Astrocyte (in vitro differentiated cells and primary cell): ENCODE measurements around the gene BRF1. TPM values are rescaled to one million over a fixed set of nuclear protein-coding genes. Genes with fewer than 3 reads are reported as not detected.

Source experiments
- DNase-seq: peaks from one replicate; pipeline ENCODE4 v3.0.0-alpha.2; 2010; ENCODE audit warnings: low read depth
- FAIRE-seq: peaks from 2 replicates; lab custom pipeline; 2011; peaks lifted over from hg19 to GRCh38; lab: Jason Lieb, UNC
- H2AFZ ChIP-seq: 2 replicates; pipeline ENCODE4 v1.6.0; 2012; ENCODE audit warnings: low read depth, low read length, inconsistent platforms
- H3K27ac ChIP-seq: 2 replicates; pipeline ENCODE4 v1.5.1; 2011; ENCODE audit warnings: low read depth, low read length, inconsistent platforms
- H3K27me3 ChIP-seq: 2 replicates; pipeline ENCODE4 v1.6.0; 2011; ENCODE audit warnings: low read length, inconsistent platforms; ENCODE audit not compliant: insufficient read depth
- H3K36me3 ChIP-seq: 2 replicates; pipeline ENCODE4 v1.5.1; 2011; ENCODE audit warnings: low read length, inconsistent platforms; ENCODE audit not compliant: insufficient read depth
- H3K4me1 ChIP-seq: 2 replicates; pipeline ENCODE4 v1.5.1; 2011; ENCODE audit warnings: low read length, inconsistent platforms; ENCODE audit not compliant: insufficient read depth
- H3K4me2 ChIP-seq: 2 replicates; pipeline ENCODE4 v1.6.0; 2012; ENCODE audit warnings: low read length, inconsistent platforms
- H3K4me3 ChIP-seq: 2 replicates; pipeline ENCODE4 v1.5.1; 2011; ENCODE audit warnings: low read depth, mild to moderate bottlenecking, low read length, inconsistent platforms; ENCODE audit not compliant: insufficient read depth
- H3K79me2 ChIP-seq: 2 replicates; pipeline ENCODE4 v1.6.0; 2012; ENCODE audit warnings: mild to moderate bottlenecking, low read length, inconsistent platforms; ENCODE audit not compliant: insufficient read depth
- H3K9ac ChIP-seq: 2 replicates; pipeline ENCODE4 v1.6.0; 2012; ENCODE audit warnings: mild to moderate bottlenecking, low read length, inconsistent platforms
- H3K9me3 ChIP-seq: 2 replicates; pipeline ENCODE4 v1.5.1; 2012; ENCODE audit warnings: low read depth, mild to moderate bottlenecking, low read length, inconsistent platforms; ENCODE audit not compliant: insufficient read depth
- H4K20me1 ChIP-seq: 2 replicates; pipeline ENCODE4 v1.6.0; 2012; ENCODE audit warnings: low read length, inconsistent platforms; ENCODE audit not compliant: insufficient read depth
- H3K27ac Mint-ChIP-seq: one replicate; pipeline ENCODE4 v1.8.0; 2021; ENCODE audit warnings: mild to moderate bottlenecking, mixed read lengths; ENCODE audit not compliant: unreplicated experiment
- H3K27me3 Mint-ChIP-seq: one replicate; pipeline ENCODE4 v1.8.0; 2021; ENCODE audit warnings: low read depth, mixed read lengths; ENCODE audit not compliant: unreplicated experiment
- H3K36me3 Mint-ChIP-seq: one replicate; pipeline ENCODE4 v1.8.0; 2021; ENCODE audit warnings: low read depth, mixed read lengths; ENCODE audit not compliant: unreplicated experiment
- H3K4me1 Mint-ChIP-seq: one replicate; pipeline ENCODE4 v1.8.0; 2021; ENCODE audit warnings: low read depth, mixed read lengths; ENCODE audit not compliant: unreplicated experiment
- H3K4me3 Mint-ChIP-seq: one replicate; pipeline ENCODE4 v1.8.0; 2021; ENCODE audit warnings: mild to moderate bottlenecking, moderate library complexity, mixed read lengths; ENCODE audit not compliant: unreplicated experiment
- H3K9me3 Mint-ChIP-seq: one replicate; pipeline ENCODE4 v1.8.0; 2021; ENCODE audit warnings: mild to moderate bottlenecking, mixed read lengths; ENCODE audit not compliant: unreplicated experiment
- CTCF ChIP-seq: IDR thresholded peaks from 2 replicates; pipeline ENCODE4 v1.5.1; 2011; ENCODE audit warnings: low read depth, mild to moderate bottlenecking, inconsistent platforms, low read length, moderate library complexity; ENCODE audit not compliant: insufficient read depth
- EZH2 ChIP-seq: IDR thresholded peaks from 2 replicates; pipeline ENCODE4 v1.6.1; 2012; ENCODE audit warnings: mild to moderate bottlenecking, low read length, inconsistent platforms; ENCODE audit not compliant: insufficient read depth
- total RNA-seq: library from RNA; stranded (reverse); gene quantifications from 2 replicates; pipeline ENCODE4 v1.2.1, GENCODE V29; 2021

BRF1 gene
- total RNA-seq, 1 donor from 2014 or later, result 20.5 TPM

- Mint-ChIP-seq H3K36me3 (peaks cover 1% of the 10 kb centered on the region), H3K27ac (no peak overlapping the region), H3K4me1 (no peaks in the 10 kb centered on the region), H3K9me3 (peaks cover 6% of the 10 kb centered on the region), H3K4me3 (no peak overlapping the region), H3K27me3 (peaks cover 44% of the 10 kb centered on the region)
- Histone ChIP-seq H3K27ac (no peak overlapping the region), H3K9me3 (peaks cover 5% of the 10 kb centered on the region), H3K4me2 (no peak overlapping the region), H3K36me3 (no peaks in the 10 kb centered on the region), H4K20me1 (peaks cover 6% of the 10 kb centered on the region), H3K4me1 (no peaks in the 10 kb centered on the region), H3K79me2 (no peaks in the 10 kb centered on the region), H2AFZ (no peak overlapping the region), H3K27me3 (peaks cover 5% of the 10 kb centered on the region), H3K9ac (no peak overlapping the region), H3K4me3 (no peak overlapping the region)
- TF ChIP-seq CTCF (no peak), EZH2 (no peak)
- no peak for DNase-seq
- FAIRE-seq, result no peak
These were observed 115.8 kb downstream of the BRF1 start for GRCh38 chr14:105185001-105185400.

GRCh38 chr14:105184461-105184860 lies 116.3 kb downstream of the BRF1 start:
- Mint-ChIP-seq H3K4me3 (no peak overlapping the region), H3K4me1 (no peaks in the 10 kb centered on the region), H3K36me3 (peaks cover 1% of the 10 kb centered on the region), H3K27ac (no peak overlapping the region), H3K27me3 (peaks cover 46% of the 10 kb centered on the region), H3K9me3 (peaks cover 8% of the 10 kb centered on the region)
- no peak for FAIRE-seq
- H4K20me1 ChIP-seq, result peaks cover 11% of the 10 kb centered on the region
- no peaks in the 10 kb centered on the region for H3K36me3 ChIP-seq
- no peak overlapping the region for H3K4me3 ChIP-seq
- H2AFZ ChIP-seq, result no peak overlapping the region
- H3K9me3 ChIP-seq, result peaks cover 5% of the 10 kb centered on the region
- H3K79me2 ChIP-seq, result no peaks in the 10 kb centered on the region
- H3K9ac ChIP-seq, result no peak overlapping the region
- H3K4me1 ChIP-seq, result no peaks in the 10 kb centered on the region
- H3K4me2 ChIP-seq, result no peak overlapping the region
- no peak overlapping the region for H3K27ac ChIP-seq
- DNase-seq, result no peak
- TF ChIP-seq EZH2, result no peak
- TF ChIP-seq CTCF, result no peak
- peaks cover 5% of the 10 kb centered on the region for H3K27me3 ChIP-seq

- no peaks in the 10 kb centered on the region for H3K4me1 Mint-ChIP-seq
- no peak for TF ChIP-seq EZH2
- TF ChIP-seq CTCF, result no peak
- Histone ChIP-seq H2AFZ (no peak overlapping the region), H3K4me3 (no peak overlapping the region), H3K27ac (no peak overlapping the region), H3K9ac (no peak overlapping the region), H3K9me3 (no peaks in the 10 kb centered on the region), H4K20me1 (peaks cover 12% of the 10 kb centered on the region), H3K36me3 (no peaks in the 10 kb centered on the region), H3K79me2 (no peaks in the 10 kb centered on the region), H3K4me1 (no peaks in the 10 kb centered on the region), H3K4me2 (no peak overlapping the region), H3K27me3 (peaks cover 5% of the 10 kb centered on the region)
- FAIRE-seq (no peak), DNase-seq (no peak)
- H3K4me3 Mint-ChIP-seq, result peak overlapping the region; percentile 73
- H3K27me3 Mint-ChIP-seq, result peaks cover 40% of the 10 kb centered on the region
- peaks cover 3% of the 10 kb centered on the region for H3K9me3 Mint-ChIP-seq
- H3K36me3 Mint-ChIP-seq, result no peaks in the 10 kb centered on the region
- H3K27ac Mint-ChIP-seq, result no peak overlapping the region
These were observed 118.3 kb downstream of the BRF1 start for GRCh38 chr14:105182296-105183020.
